ENCODE data around the gene TPRX1. TPM values are rescaled to one million over a fixed set of nuclear protein-coding genes. Genes with fewer than 3 reads are reported as not detected.
"Not testable (repeated sequence)": the region's sequence is repeated elsewhere in the genome, so short reads cannot be mapped to it uniquely, and the experiment has no call there.

TPRX1 gene
- total RNA-seq, 1 donor from 2014 or later = not detected

- no peak for DNase-seq
Measured at GRCh38 chr19:47767349-47767748, 37.0 kb downstream of the TPRX1 start.

- no peak for DNase-seq
Measured at GRCh38 chr19:47766670-47767069, 37.7 kb downstream of the TPRX1 start.

GRCh38 chr19:47766359-47766620 is 38.1 kb downstream of the TPRX1 start:
- no peak for DNase-seq

- peak; percentile 81 for DNase-seq
Measured at GRCh38 chr19:47765523-47766358, 38.6 kb downstream of the TPRX1 start.

- not testable (repeated sequence) for DNase-seq
Measured at GRCh38 chr19:47764705-47765104, 39.6 kb downstream of the TPRX1 start.

GRCh38 chr19:47762615-47763308 is 41.6 kb downstream of the TPRX1 start:
- no peak for DNase-seq

GRCh38 chr19:47762151-47762550 is 42.2 kb downstream of the TPRX1 start:
- DNase-seq = no peak

- DNase-seq = no peak
Measured at GRCh38 chr19:47761566-47761965, 42.8 kb downstream of the TPRX1 start.

GRCh38 chr19:47760632-47760999 is 43.7 kb downstream of the TPRX1 start:
- DNase-seq = no peak

- DNase-seq = no peak
Measured at GRCh38 chr19:47758443-47758804, 45.9 kb downstream of the TPRX1 start.

- no peak for DNase-seq
Measured at GRCh38 chr19:47757617-47758442, 46.5 kb downstream of the TPRX1 start.

GRCh38 chr19:47756953-47757608 is 47.3 kb downstream of the TPRX1 start:
- DNase-seq = no peak

GRCh38 chr19:47756627-47756929 is 47.8 kb downstream of the TPRX1 start:
- no peak for DNase-seq

- DNase-seq = no peak
Measured at GRCh38 chr19:47755762-47756626, 48.4 kb downstream of the TPRX1 start.

- no peak for DNase-seq
Measured at GRCh38 chr19:47755065-47755761, 49.1 kb downstream of the TPRX1 start.

- DNase-seq = no peak
Measured at GRCh38 chr19:47754206-47755064, 49.9 kb downstream of the TPRX1 start.

GRCh38 chr19:47752440-47753211 is 51.7 kb downstream of the TPRX1 start:
- DNase-seq = no peak
